IMR-90 (cell line): ENCODE measurements around the gene ZNF296.

Experiments used
- BHLHE40 ChIP-seq: fragments of 150-350 bp; IDR thresholded peaks from 2 replicates; pipeline ENCODE4 v1.6.1; 2016; ENCODE audit warnings: mild to moderate bottlenecking, low read depth, low read length
- CTCF ChIP-seq: conservative IDR thresholded peaks from 2 replicates; pipeline ENCODE4 v1.5.1; 2012; ENCODE audit warnings: mild to moderate bottlenecking, low read depth, low read length, improper control_type of control experiment
- FOS ChIP-seq: fragments of 150-350 bp; IDR thresholded peaks from 2 replicates; pipeline ENCODE4 v1.6.1; 2016; ENCODE audit warnings: low read depth, low read length
- MAFK ChIP-seq: IDR thresholded peaks from 2 replicates; pipeline ENCODE4 v1.6.1; 2012; ENCODE audit warnings: low read depth, low read length, improper control_type of control experiment
- POLR2A ChIP-seq: IDR thresholded peaks from 2 replicates; pipeline ENCODE4 v1.6.1; 2012; ENCODE audit warnings: mild to moderate bottlenecking, low read depth, low read length
- RAD21 ChIP-seq: IDR thresholded peaks from 2 replicates; pipeline ENCODE4 v1.6.1; 2012; ENCODE audit warnings: low read length, improper control_type of control experiment
- RCOR1 ChIP-seq: IDR thresholded peaks from 2 replicates; pipeline ENCODE4 v1.6.1; 2012; ENCODE audit warnings: mild to moderate bottlenecking, low read length, improper control_type of control experiment; ENCODE audit not compliant: insufficient replicate concordance
- RFX5 ChIP-seq: IDR thresholded peaks from 2 replicates; pipeline ENCODE4 v1.8.0; 2012; ENCODE audit warnings: low read depth, mild to moderate bottlenecking, low read length, moderate library complexity
- SMC3 ChIP-seq: fragments of 150-350 bp; IDR thresholded peaks from 2 replicates; pipeline ENCODE4 v1.6.1; 2016; ENCODE audit warnings: low read depth, mild to moderate bottlenecking, antibody characterized with exemption, low read length, moderate library complexity

GRCh38 chr19:45070861-45071544, 5.3 kb downstream of the ZNF296 start:
- TF ChIP-seq CTCF: no peak
- no peak for TF ChIP-seq MAFK
- TF ChIP-seq RFX5: no peak
- no peak for TF ChIP-seq FOS
- no peak for TF ChIP-seq POLR2A
- no peak for TF ChIP-seq RCOR1
- no peak for TF ChIP-seq BHLHE40
- TF ChIP-seq SMC3: no peak
- no peak for TF ChIP-seq RAD21
